Urinary bladder (tissue), 4 donors: ENCODE results near the gene PRKG1. TPM values are rescaled to one million over a fixed set of nuclear protein-coding genes. Genes with fewer than 3 reads are reported as not detected.

Source experiments
- DNase-seq: peaks from one replicate; pipeline ENCODE4 v3.0.0-alpha.2; 2015; ENCODE audit errors: extremely low spot score
- H3K27ac ChIP-seq: one replicate; pipeline ENCODE4 v1.5.1; 2013; ENCODE audit warnings: low read depth, mild to moderate bottlenecking, moderate library complexity
- H3K36me3 ChIP-seq: one replicate; pipeline ENCODE4 v1.6.1; 2013; ENCODE audit warnings: mild to moderate bottlenecking, moderate library complexity; ENCODE audit not compliant: insufficient read depth
- H3K4me1 ChIP-seq: one replicate; pipeline ENCODE4 v1.6.1; 2013; ENCODE audit warnings: mild to moderate bottlenecking, moderate library complexity; ENCODE audit not compliant: insufficient read depth
- H3K4me3 ChIP-seq: one replicate; pipeline ENCODE4 v1.5.1; 2013; ENCODE audit warnings: low read depth, low read length
- WGBS: extraction: QIAGEN DNeasy Blood & Tissue Kit; methylation state at CpG from one replicate; pipeline ENCODE4 v1.1.7; 2013; 5-methylcytosine and 5-hydroxymethylcytosine counted together
- polyA plus RNA-seq: library from polyadenylated mRNA; stranded (reverse); fragments of 200-250 nt; gene quantifications from one replicate; pipeline ENCODE4 v1.2.3, GENCODE V29; 2013
- total RNA-seq: library from RNA; depleted of rRNA; stranded (reverse); fragments of >200 nt; gene quantifications from one replicate; pipeline ENCODE4 v1.2.3, GENCODE V29; 2014
- donor health status: healthy with polysubstance abuse.
- donor health status: healthy.

Gene PRKG1
- total and polyA plus RNA-seq, 2 donors: 17.1 to 126 TPM

- Histone ChIP-seq H3K27ac (no peak overlapping the region), H3K36me3 (no peaks in the 10 kb centered on the region), H3K4me1 (no peaks in the 10 kb centered on the region), H3K4me3 (no peak overlapping the region)
- 89% methylated on average over 2 of the region's 2 CpGs for WGBS
- no peak for DNase-seq
Measured at GRCh38 chr10:51590818-51591217, 516.5 kb downstream of the PRKG1 start.

- no peaks in the 10 kb centered on the region for H3K36me3 ChIP-seq
- no peaks in the 10 kb centered on the region for H3K4me1 ChIP-seq
- WGBS: 55% methylated on average over 3 of the region's 3 CpGs
- H3K4me3 ChIP-seq: no peak overlapping the region
- H3K27ac ChIP-seq: no peak overlapping the region
- no peak for DNase-seq
Measured at GRCh38 chr10:51596695-51597094, 522.4 kb downstream of the PRKG1 start.

GRCh38 chr10:51599647-51600046 lies 525.4 kb downstream of the PRKG1 start:
- Histone ChIP-seq H3K4me1 (no peaks in the 10 kb centered on the region), H3K4me3 (no peak overlapping the region), H3K36me3 (no peaks in the 10 kb centered on the region), H3K27ac (no peak overlapping the region)
- DNase-seq: no peak
- 62% methylated on average over 1 of the region's 1 CpG for WGBS

- no peak overlapping the region for H3K4me3 ChIP-seq
- no peaks in the 10 kb centered on the region for H3K4me1 ChIP-seq
- no peak for DNase-seq
- no peak overlapping the region for H3K27ac ChIP-seq
- WGBS: 81% methylated on average over 5 of the region's 5 CpGs
- H3K36me3 ChIP-seq: no peaks in the 10 kb centered on the region
Measured at GRCh38 chr10:51602326-51602725, 528.0 kb downstream of the PRKG1 start.

- Histone ChIP-seq H3K36me3 (no peaks in the 10 kb centered on the region), H3K27ac (no peak overlapping the region), H3K4me1 (no peaks in the 10 kb centered on the region), H3K4me3 (no peak overlapping the region)
- no peak for DNase-seq
- WGBS: 87% methylated on average over 5 of the region's 5 CpGs
Measured at GRCh38 chr10:51604579-51604978, 530.3 kb downstream of the PRKG1 start.

- 91% methylated on average over 6 of the region's 6 CpGs for WGBS
- no peak for DNase-seq
- Histone ChIP-seq H3K4me3 (no peak overlapping the region), H3K36me3 (no peaks in the 10 kb centered on the region), H3K4me1 (no peaks in the 10 kb centered on the region), H3K27ac (no peak overlapping the region)
Measured at GRCh38 chr10:51606825-51607462, 532.7 kb downstream of the PRKG1 start.

- no peak for DNase-seq
- Histone ChIP-seq H3K4me1 (no peaks in the 10 kb centered on the region), H3K36me3 (no peaks in the 10 kb centered on the region), H3K27ac (no peak overlapping the region), H3K4me3 (no peak overlapping the region)
- WGBS: 89% methylated on average over 3 of the region's 3 CpGs
Measured at GRCh38 chr10:51607463-51607835, 533.2 kb downstream of the PRKG1 start.

GRCh38 chr10:51608211-51608610 lies 533.9 kb downstream of the PRKG1 start:
- no peak overlapping the region for H3K27ac ChIP-seq
- H3K4me3 ChIP-seq: no peak overlapping the region
- H3K4me1 ChIP-seq: no peaks in the 10 kb centered on the region
- 57% methylated on average over 2 of the region's 2 CpGs for WGBS
- no peaks in the 10 kb centered on the region for H3K36me3 ChIP-seq
- no peak for DNase-seq

- WGBS: 93% methylated on average over 3 of the region's 3 CpGs
- no peak for DNase-seq
- H3K27ac ChIP-seq: no peak overlapping the region
Measured at GRCh38 chr10:51615764-51616298, 541.5 kb downstream of the PRKG1 start.

GRCh38 chr10:51617576-51618235 lies 543.4 kb downstream of the PRKG1 start:
- DNase-seq: no peak
- Histone ChIP-seq H3K36me3 (no peaks in the 10 kb centered on the region), H3K4me1 (no peaks in the 10 kb centered on the region), H3K27ac (no peak overlapping the region), H3K4me3 (no peak overlapping the region)
- 75% methylated on average over 4 of the region's 4 CpGs for WGBS

More at GRCh38 chr10:51615764-51616298, 541.5 kb downstream of the PRKG1 start:
- H3K4me1 ChIP-seq: no peaks in the 10 kb centered on the region
- H3K36me3 ChIP-seq: no peaks in the 10 kb centered on the region
- H3K4me3 ChIP-seq: no peak overlapping the region

GRCh38 chr10:51619365-51619764 lies 545.1 kb downstream of the PRKG1 start:
- 69% methylated on average over 1 of the region's 1 CpG for WGBS

GRCh38 chr10:51620131-51620530 lies 545.8 kb downstream of the PRKG1 start:
- no peaks in the 10 kb centered on the region for H3K4me1 ChIP-seq
- H3K27ac ChIP-seq: no peak overlapping the region
- DNase-seq: no peak
- no peaks in the 10 kb centered on the region for H3K36me3 ChIP-seq
- 70% methylated on average over 1 of the region's 1 CpG for WGBS
- no peak overlapping the region for H3K4me3 ChIP-seq

More at GRCh38 chr10:51619365-51619764, 545.1 kb downstream of the PRKG1 start:
- H3K36me3 ChIP-seq: no peaks in the 10 kb centered on the region
- no peak for DNase-seq
- H3K4me3 ChIP-seq: no peak overlapping the region
- H3K27ac ChIP-seq: no peak overlapping the region
- H3K4me1 ChIP-seq: no peaks in the 10 kb centered on the region

GRCh38 chr10:51624013-51624412 lies 549.7 kb downstream of the PRKG1 start:
- H3K4me3 ChIP-seq: no peak overlapping the region
- DNase-seq: no peak
- 84% methylated on average over 1 of the region's 1 CpG for WGBS
- no peaks in the 10 kb centered on the region for H3K36me3 ChIP-seq
- H3K4me1 ChIP-seq: no peaks in the 10 kb centered on the region
- no peak overlapping the region for H3K27ac ChIP-seq

GRCh38 chr10:51629934-51630639 lies 555.8 kb downstream of the PRKG1 start:
- no peak for DNase-seq
- Histone ChIP-seq H3K27ac (no peak overlapping the region), H3K4me3 (no peak overlapping the region), H3K4me1 (no peaks in the 10 kb centered on the region), H3K36me3 (peaks cover 2% of the 10 kb centered on the region)
- WGBS: 76% methylated on average over 11 of the region's 11 CpGs
